Activated T-cell treated with anti-CD3 and anti-CD28 coated beads for 1 hour (primary cell): ENCODE measurements around the gene POT1.
A peak's percentile ranks its signal among the peaks of the same experiment; 100 is the strongest.
"Not testable (repeated sequence)": the region's sequence is repeated elsewhere in the genome, so short reads cannot be mapped to it uniquely, and the experiment has no call there.

Experiments
- DNase-seq: peaks from one replicate; pipeline ENCODE4 v3.0.0-alpha.2; 2020; ENCODE audit warnings: low read depth

The POT1 gene

GRCh38 chr7:124929467-124930172 lies at the start of gene POT1:
Gene POT1 (minus strand): TSS chr7:124929825. CDS start chr7:124897173, 32,652 bp downstream.
- DNase-seq, result peak; percentile 93

GRCh38 chr7:124975131-124975530 lies 45.5 kb upstream of the POT1 start:
- not testable (repeated sequence) for DNase-seq

- DNase-seq, result no peak
Measured at GRCh38 chr7:124965553-124965952, 35.9 kb upstream of the POT1 start.

- no peak for DNase-seq
Measured at GRCh38 chr7:124959676-124960075, 30.1 kb upstream of the POT1 start.

- not testable (repeated sequence) for DNase-seq
Measured at GRCh38 chr7:124957952-124958351, 28.3 kb upstream of the POT1 start.

GRCh38 chr7:124956160-124956559 lies 26.5 kb upstream of the POT1 start:
- no peak for DNase-seq

GRCh38 chr7:124954790-124955189 lies 25.2 kb upstream of the POT1 start:
- no peak for DNase-seq

- no peak for DNase-seq
Measured at GRCh38 chr7:124945680-124946079, 16.1 kb upstream of the POT1 start.

- no peak for DNase-seq
Measured at GRCh38 chr7:124943472-124943871, 13.8 kb upstream of the POT1 start.

- DNase-seq, result no peak
Measured at GRCh38 chr7:124942399-124942798, 12.8 kb upstream of the POT1 start.

GRCh38 chr7:124940306-124940705 lies 10.7 kb upstream of the POT1 start:
- DNase-seq, result no peak

- DNase-seq, result no peak
Measured at GRCh38 chr7:124938128-124938527, 8.5 kb upstream of the POT1 start.

- DNase-seq, result no peak
Measured at GRCh38 chr7:124937076-124937475, 7.5 kb upstream of the POT1 start.

GRCh38 chr7:124934841-124935240 lies 5.2 kb upstream of the POT1 start:
- no peak for DNase-seq

- no peak for DNase-seq
Measured at GRCh38 chr7:124930655-124931597, 1.3 kb upstream of the POT1 start.

- no peak for DNase-seq
Measured at GRCh38 chr7:124930173-124930623, 573 bp upstream of the POT1 start.

GRCh38 chr7:124924906-124925305 lies 4.7 kb downstream of the POT1 start:
- DNase-seq, result no peak

GRCh38 chr7:124922200-124922599 lies 7.4 kb downstream of the POT1 start:
- no peak for DNase-seq

- DNase-seq, result no peak
Measured at GRCh38 chr7:124919841-124920240, 9.8 kb downstream of the POT1 start.

- DNase-seq, result no peak
Measured at GRCh38 chr7:124918662-124919061, 11.0 kb downstream of the POT1 start.

GRCh38 chr7:124915242-124915641 lies 14.4 kb downstream of the POT1 start:
- DNase-seq, result no peak

GRCh38 chr7:124914298-124914697 lies 15.3 kb downstream of the POT1 start:
- DNase-seq, result no peak

GRCh38 chr7:124912972-124913371 lies 16.7 kb downstream of the POT1 start:
- DNase-seq, result no peak
